Chondrocyte (in vitro differentiated cells): ENCODE measurements around the gene SHD. TPM values are rescaled to one million over a fixed set of nuclear protein-coding genes. Genes with fewer than 3 reads are reported as not detected.
"Not testable (repeated sequence)": the region's sequence is repeated elsewhere in the genome, so short reads cannot be mapped to it uniquely, and the experiment has no call there.

Experiments used
- DNase-seq: peaks from one replicate; pipeline ENCODE4 v3.0.0; 2021; ENCODE audit warnings: mixed read lengths, low spot score
- H3K27ac Mint-ChIP-seq: one replicate; pipeline ENCODE4 v1.8.0; 2021; ENCODE audit warnings: mild to moderate bottlenecking, moderate library complexity, mixed read lengths; ENCODE audit not compliant: unreplicated experiment
- H3K27me3 Mint-ChIP-seq: 2 replicates; pipeline ENCODE4 v1.8.0; 2021; ENCODE audit warnings: low read depth, mixed read lengths
- H3K36me3 Mint-ChIP-seq: 2 replicates; pipeline ENCODE4 v1.8.0; 2021; ENCODE audit warnings: low read depth, mixed read lengths
- H3K4me1 Mint-ChIP-seq: 2 replicates; pipeline ENCODE4 v1.8.0; 2021; ENCODE audit warnings: low read depth, mild to moderate bottlenecking, mixed read lengths
- H3K4me3 Mint-ChIP-seq: one replicate; pipeline ENCODE4 v1.8.0; 2021; ENCODE audit warnings: mild to moderate bottlenecking, moderate library complexity, mixed read lengths; ENCODE audit not compliant: unreplicated experiment
- H3K9me3 Mint-ChIP-seq: 2 replicates; pipeline ENCODE4 v1.8.0; 2021; ENCODE audit warnings: low read depth, mixed read lengths
- total RNA-seq: library from RNA; stranded (reverse); gene quantifications from 3 replicates; pipeline ENCODE4 v1.2.1, GENCODE V29; 2021
- TF ChIP-seq, protein P1 (sequence below): fragments of 200-600 bp; sonication (generic); IDR thresholded peaks from 2 replicates; pipeline ENCODE4 v1.5.0; 2021; ENCODE audit warnings: antibody characterized with exemption, mild to moderate bottlenecking, moderate library complexity

SHD gene
- total RNA-seq, 1 donor from 2014 or later: not detected

DNA sequence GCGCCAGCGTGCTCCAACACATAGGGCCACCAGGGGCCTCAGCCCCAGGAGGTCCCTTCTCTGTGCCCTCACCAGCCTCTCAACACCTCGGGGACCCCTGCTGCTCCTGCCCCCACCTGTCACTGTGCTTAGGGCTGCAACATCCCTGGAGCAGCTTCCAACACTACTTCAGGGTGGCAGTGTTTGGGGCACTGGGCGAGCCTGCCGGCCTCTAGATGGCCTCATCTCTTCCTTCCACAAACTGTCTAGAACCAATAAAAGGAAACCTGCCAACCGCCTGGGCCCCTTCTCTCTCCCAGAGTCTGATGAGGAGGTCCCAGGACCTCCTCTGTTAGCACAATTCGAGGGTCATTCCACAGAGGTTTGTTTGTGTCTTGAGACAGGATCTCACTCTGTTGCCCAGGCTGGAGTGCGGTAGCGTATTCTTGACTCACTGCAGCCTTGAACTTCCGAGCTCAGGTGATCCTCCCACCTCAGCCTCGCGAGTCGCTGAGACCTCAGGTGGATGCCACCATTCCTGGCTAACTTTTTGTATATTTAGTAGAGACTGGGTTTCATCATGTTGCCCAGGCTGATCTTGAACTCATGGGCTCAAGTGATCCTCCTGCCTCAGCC, 10.1 kb upstream of the SHD start:
- no peak for DNase-seq
- H3K27me3 Mint-ChIP-seq: no peaks in the 10 kb centered on the region
- H3K27ac Mint-ChIP-seq: no peak overlapping the region
- no peak overlapping the region for H3K4me3 Mint-ChIP-seq
- TF ChIP-seq, protein P1, sequence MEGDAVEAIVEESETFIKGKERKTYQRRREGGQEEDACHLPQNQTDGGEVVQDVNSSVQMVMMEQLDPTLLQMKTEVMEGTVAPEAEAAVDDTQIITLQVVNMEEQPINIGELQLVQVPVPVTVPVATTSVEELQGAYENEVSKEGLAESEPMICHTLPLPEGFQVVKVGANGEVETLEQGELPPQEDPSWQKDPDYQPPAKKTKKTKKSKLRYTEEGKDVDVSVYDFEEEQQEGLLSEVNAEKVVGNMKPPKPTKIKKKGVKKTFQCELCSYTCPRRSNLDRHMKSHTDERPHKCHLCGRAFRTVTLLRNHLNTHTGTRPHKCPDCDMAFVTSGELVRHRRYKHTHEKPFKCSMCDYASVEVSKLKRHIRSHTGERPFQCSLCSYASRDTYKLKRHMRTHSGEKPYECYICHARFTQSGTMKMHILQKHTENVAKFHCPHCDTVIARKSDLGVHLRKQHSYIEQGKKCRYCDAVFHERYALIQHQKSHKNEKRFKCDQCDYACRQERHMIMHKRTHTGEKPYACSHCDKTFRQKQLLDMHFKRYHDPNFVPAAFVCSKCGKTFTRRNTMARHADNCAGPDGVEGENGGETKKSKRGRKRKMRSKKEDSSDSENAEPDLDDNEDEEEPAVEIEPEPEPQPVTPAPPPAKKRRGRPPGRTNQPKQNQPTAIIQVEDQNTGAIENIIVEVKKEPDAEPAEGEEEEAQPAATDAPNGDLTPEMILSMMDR: no peak
- peaks cover 17% of the 10 kb centered on the region for H3K36me3 Mint-ChIP-seq
- no peaks in the 10 kb centered on the region for H3K9me3 Mint-ChIP-seq
- no peaks in the 10 kb centered on the region for H3K4me1 Mint-ChIP-seq

DNA sequence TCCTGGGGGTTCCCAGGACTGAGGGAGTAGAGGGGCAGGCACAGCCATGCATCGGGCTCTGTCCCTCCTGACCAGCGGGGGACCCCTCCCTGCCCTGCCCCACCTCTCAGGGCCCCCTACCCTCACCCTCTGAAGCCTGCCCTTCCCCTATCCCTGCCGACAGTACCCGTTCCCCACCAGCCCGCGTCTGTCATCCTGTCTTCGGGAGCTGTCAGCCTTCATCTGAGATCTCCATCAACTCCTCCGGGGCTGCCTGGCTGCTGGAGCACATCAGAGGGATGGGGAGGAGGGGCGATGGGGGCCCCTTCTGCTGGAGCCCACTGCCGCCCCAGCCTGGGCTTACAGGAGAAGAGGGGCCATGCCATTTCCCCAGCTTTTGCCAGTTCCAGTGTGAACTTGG, 6.2 kb upstream of the SHD start:
- Mint-ChIP-seq H3K9me3 (no peaks in the 10 kb centered on the region), H3K4me1 (no peaks in the 10 kb centered on the region), H3K4me3 (no peak overlapping the region), H3K27ac (no peak overlapping the region), H3K36me3 (peaks cover 7% of the 10 kb centered on the region), H3K27me3 (peaks cover 2% of the 10 kb centered on the region)
- no peak for DNase-seq
- TF ChIP-seq, protein P1: no peak

DNA sequence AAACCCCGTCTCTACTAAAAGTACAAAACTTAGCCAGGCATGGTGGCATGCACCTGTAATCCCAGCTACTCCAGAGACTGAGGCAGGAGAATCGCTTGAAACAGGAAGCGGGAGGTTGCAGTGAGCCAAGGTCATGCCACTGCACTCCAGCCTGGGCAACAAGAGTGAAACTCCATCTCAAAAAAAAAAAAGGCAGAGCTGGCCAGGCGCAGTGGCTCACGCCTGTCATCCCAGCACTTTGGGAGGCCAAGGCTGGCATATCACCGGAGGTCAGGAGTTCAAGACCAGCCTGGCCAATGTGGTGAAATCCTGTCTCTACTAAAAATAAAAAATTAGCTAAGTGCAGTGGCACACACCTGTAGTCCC, 4.8 kb upstream of the SHD start:
- not testable (repeated sequence) for H3K27me3 Mint-ChIP-seq, DNase-seq, H3K4me3 Mint-ChIP-seq, H3K4me1 Mint-ChIP-seq, H3K27ac Mint-ChIP-seq, H3K9me3 Mint-ChIP-seq, H3K36me3 Mint-ChIP-seq

DNA sequence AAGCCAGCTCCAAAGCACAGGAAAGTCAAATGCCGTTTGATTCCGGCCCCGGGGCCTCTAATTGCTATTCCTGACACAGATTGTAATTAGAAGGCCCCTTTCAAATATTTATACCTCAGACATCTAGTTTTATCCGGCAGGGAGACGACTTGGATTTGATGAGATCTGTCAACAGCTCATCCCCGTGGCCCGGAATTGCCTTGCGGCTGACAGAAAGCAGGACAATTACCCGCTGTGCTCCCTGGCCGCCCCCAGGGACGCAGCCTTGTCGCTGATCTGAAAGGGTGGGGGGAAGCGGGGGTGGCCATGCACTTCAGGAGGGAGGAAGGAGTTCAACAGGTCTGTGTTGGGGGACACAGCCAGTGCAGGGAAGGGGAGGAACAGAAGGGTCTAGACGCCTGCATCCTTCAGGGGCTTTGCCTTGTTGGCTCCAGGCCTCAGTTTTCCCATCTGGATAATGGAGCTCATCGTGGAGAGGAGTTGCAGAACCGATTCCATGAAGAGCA, 1.8 kb upstream of the SHD start:
- Mint-ChIP-seq H3K4me1 (peaks cover 6% of the 10 kb centered on the region), H3K36me3 (no peaks in the 10 kb centered on the region), H3K9me3 (no peaks in the 10 kb centered on the region), H3K27me3 (peaks cover 18% of the 10 kb centered on the region), H3K4me3 (no peak overlapping the region), H3K27ac (no peak overlapping the region)
- DNase-seq: no peak
- TF ChIP-seq, protein P1: no peak

DNA sequence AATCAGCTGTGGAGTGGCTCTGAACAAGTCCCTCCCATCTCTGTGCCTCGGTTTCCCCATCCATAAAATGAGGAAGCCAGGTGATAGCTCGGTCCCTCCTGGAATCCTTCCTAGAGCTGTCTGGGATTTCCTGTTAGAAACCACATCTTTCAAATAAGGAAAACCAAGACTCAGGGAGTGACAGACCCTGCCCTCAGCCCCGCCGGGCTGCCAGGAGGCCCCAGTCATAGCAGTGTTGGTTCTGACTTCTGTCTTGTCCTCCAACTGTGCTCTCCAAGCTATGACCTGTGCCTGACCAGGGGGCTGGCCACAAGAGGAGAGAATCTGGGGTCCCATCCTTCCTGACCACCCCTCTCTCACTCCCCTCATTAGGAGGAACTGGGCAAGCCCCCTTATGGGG, 1.1 kb upstream of the SHD start:
- DNase-seq: no peak
- H3K36me3 Mint-ChIP-seq: no peaks in the 10 kb centered on the region
- TF ChIP-seq, protein P1: no peak
- no peak overlapping the region for H3K27ac Mint-ChIP-seq
- H3K4me1 Mint-ChIP-seq: peaks cover 6% of the 10 kb centered on the region
- H3K4me3 Mint-ChIP-seq: peak overlapping the region; percentile 28
- peaks cover 22% of the 10 kb centered on the region for H3K27me3 Mint-ChIP-seq
- no peaks in the 10 kb centered on the region for H3K9me3 Mint-ChIP-seq

DNA sequence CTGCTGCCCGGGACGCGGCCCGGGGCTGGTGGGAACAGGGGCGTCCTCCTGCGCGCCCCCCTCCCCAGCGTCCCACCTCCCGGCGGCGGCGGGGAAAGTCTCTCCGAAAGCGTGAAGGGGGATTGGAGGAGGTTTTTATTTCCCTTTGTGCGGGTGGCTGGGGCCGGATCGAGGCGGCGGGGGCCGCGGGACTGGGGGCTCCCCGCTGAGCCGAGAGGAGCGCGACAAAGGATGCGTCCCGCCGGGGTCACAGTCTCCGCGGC, 132 bp downstream of the SHD start:
- TF ChIP-seq, protein P1: no peak
- H3K27ac Mint-ChIP-seq: no peak overlapping the region
- DNase-seq: no peak
- H3K9me3 Mint-ChIP-seq: no peaks in the 10 kb centered on the region
- H3K27me3 Mint-ChIP-seq: peaks cover 26% of the 10 kb centered on the region
- no peaks in the 10 kb centered on the region for H3K36me3 Mint-ChIP-seq
- H3K4me1 Mint-ChIP-seq: peaks cover 6% of the 10 kb centered on the region
- H3K4me3 Mint-ChIP-seq: no peak overlapping the region
